ENCODE measurements around the gene SLC25A6. TPM values are rescaled to one million over a fixed set of nuclear protein-coding genes. Genes with fewer than 3 reads are reported as not detected.

SLC25A6 gene
- total and polyA plus RNA-seq, 2 donors (not counting 3 experiments of a cell fraction or from before 2014, with no cell fraction given) = 410 to 1,153 TPM

- TSS peak; percentile 75 for BruUV-seq (replicated peaks)
- Histone ChIP-seq H3K4me2 (ENCODE audit: insufficient read depth, low read length) (peak overlapping the region; percentile 82), H3K27me3 (ENCODE audit: control insufficient read depth in 2 of 2, insufficient read depth in 2 of 2, low read length in 2 of 2) (no peaks in the 10 kb centered on the region), H3K27ac (ENCODE audit: insufficient read depth, low read depth, low read length) (no peak overlapping the region), H2AFZ (ENCODE audit: low read depth, low read length) (peak overlapping the region; percentile 75), H3K9ac (replicated peaks; ENCODE audit: extremely low read depth, insufficient read depth, low read length) (peak overlapping the region; percentile 57), H3K36me3 (ENCODE audit: control insufficient read depth in 2 of 2, extremely low read depth in 1 of 2, insufficient read depth in 2 of 2, low read length in 2 of 2) (no peaks in the 10 kb centered on the region), H3K4me1 (ENCODE audit: control insufficient read depth, extremely low read depth, insufficient read depth, low read length) (peaks cover 14% of the 10 kb centered on the region), H3K79me2 (ENCODE audit: control insufficient read depth, insufficient read depth, low read length) (no peaks in the 10 kb centered on the region), H3K4me3 (replicated peaks in 1 of 3; ENCODE audit: insufficient read depth in 1 of 3, low read depth in 1 of 3, low read length in 3 of 3) (peak overlapping the region; percentile 38 to 87 (median 65)), H4K20me1 (replicated peaks; ENCODE audit: control insufficient read depth, extremely low read depth, insufficient read depth, low read length) (no peaks in the 10 kb centered on the region), H3K9me3 (replicated peaks; ENCODE audit: control insufficient read depth, insufficient read depth, low read length) (no peaks in the 10 kb centered on the region), H3K9me1 (replicated peaks; ENCODE audit: control insufficient read depth, extremely low read depth, insufficient read depth, low read length) (no peaks in the 10 kb centered on the region)
- ChIA-PET POLR2A (no interaction called here), CTCF (no interaction called here)
- TF ChIP-seq MYC (IDR thresholded peaks at IDR 0.05; ENCODE audit: low read depth, low read length) (no peak), FOS (IDR thresholded peaks at IDR 0.05; ENCODE audit: borderline replicate concordance, insufficient read depth, low read length) (no peak), POLR2AphosphoS5 (IDR thresholded peaks at IDR 0.05; ENCODE audit: insufficient read depth, low read depth, low read length) (no peak), POLR2A (IDR thresholded peaks at IDR 0.05; ENCODE audit: low read depth, low read length) (no peak), JUN (IDR thresholded peaks at IDR 0.05; ENCODE audit: borderline replicate concordance, insufficient read depth, insufficient read length, low read depth) (no peak), EZH2 (IDR thresholded peaks at IDR 0.05; ENCODE audit: borderline replicate concordance, low read depth, low read length, severe bottlenecking) (no peak), GATA2 (IDR thresholded peaks at IDR 0.05; ENCODE audit: insufficient read depth, insufficient read length, low read depth, low read length) (no peak)
- TF ChIP-seq, protein P1, sequence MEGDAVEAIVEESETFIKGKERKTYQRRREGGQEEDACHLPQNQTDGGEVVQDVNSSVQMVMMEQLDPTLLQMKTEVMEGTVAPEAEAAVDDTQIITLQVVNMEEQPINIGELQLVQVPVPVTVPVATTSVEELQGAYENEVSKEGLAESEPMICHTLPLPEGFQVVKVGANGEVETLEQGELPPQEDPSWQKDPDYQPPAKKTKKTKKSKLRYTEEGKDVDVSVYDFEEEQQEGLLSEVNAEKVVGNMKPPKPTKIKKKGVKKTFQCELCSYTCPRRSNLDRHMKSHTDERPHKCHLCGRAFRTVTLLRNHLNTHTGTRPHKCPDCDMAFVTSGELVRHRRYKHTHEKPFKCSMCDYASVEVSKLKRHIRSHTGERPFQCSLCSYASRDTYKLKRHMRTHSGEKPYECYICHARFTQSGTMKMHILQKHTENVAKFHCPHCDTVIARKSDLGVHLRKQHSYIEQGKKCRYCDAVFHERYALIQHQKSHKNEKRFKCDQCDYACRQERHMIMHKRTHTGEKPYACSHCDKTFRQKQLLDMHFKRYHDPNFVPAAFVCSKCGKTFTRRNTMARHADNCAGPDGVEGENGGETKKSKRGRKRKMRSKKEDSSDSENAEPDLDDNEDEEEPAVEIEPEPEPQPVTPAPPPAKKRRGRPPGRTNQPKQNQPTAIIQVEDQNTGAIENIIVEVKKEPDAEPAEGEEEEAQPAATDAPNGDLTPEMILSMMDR (IDR thresholded peaks at IDR 0.05; ENCODE audit: extremely low read depth in 1 of 2, insufficient read depth in 1 of 2, low read depth in 1 of 2, low read length in 2 of 2) = no peak
- TF ChIP-seq, protein P2, sequence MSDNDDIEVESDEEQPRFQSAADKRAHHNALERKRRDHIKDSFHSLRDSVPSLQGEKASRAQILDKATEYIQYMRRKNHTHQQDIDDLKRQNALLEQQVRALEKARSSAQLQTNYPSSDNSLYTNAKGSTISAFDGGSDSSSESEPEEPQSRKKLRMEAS (IDR thresholded peaks at IDR 0.05; ENCODE audit: insufficient read depth, insufficient read length) = no peak
- DNase-seq (ENCODE audit: low read depth, low spot score) (peak; percentile 51), FAIRE-seq (no peak)
- intact Hi-C loops (cut with micrococcal nuclease) = no loop called here
- dilution Hi-C loops (cut with MboI; ENCODE audit: extremely low pct_ligation_motif_present, low sequenced_read_pairs) = no loop called here
Observed at GRCh38 chrX:1336948-1337779, 54.7 kb downstream of the SLC25A6 start.

Data from endothelial cell of umbilical vein (primary cell).